ENCODE measurements around the gene R3HDM2.
"Not testable (repeated sequence)": the region's sequence is repeated elsewhere in the genome, so short reads cannot be mapped to it uniquely, and the experiment has no call there.

R3HDM2 gene

GRCh38 chr12:57377103-57377840 is 53.6 kb downstream of the R3HDM2 start:
- no peak for DNase-seq (ENCODE audit: low spot score)

DNA sequence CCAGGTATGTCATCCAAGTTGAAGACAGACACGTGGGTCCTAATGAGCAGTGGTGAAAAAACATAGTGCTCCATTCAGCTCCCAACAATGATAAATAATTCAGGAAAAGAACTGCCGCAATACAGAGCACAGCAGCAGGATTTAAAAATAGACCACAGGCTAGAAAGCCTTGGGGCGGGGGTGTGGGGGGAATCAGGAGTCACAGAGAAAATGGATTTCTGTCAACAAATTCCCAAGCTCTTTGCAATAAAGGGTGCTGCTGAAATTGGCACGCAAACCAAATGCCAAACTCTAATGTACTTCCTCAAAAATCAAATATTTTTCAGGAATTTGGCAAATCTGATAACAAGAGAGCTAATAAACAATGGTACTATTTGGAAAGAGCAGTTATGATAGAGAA is 58.6 kb downstream of the R3HDM2 start:
- no peak for DNase-seq (ENCODE audit: low spot score)

GRCh38 chr12:57370696-57371095 is 60.1 kb downstream of the R3HDM2 start:
- no peak for DNase-seq (ENCODE audit: low spot score)

DNA sequence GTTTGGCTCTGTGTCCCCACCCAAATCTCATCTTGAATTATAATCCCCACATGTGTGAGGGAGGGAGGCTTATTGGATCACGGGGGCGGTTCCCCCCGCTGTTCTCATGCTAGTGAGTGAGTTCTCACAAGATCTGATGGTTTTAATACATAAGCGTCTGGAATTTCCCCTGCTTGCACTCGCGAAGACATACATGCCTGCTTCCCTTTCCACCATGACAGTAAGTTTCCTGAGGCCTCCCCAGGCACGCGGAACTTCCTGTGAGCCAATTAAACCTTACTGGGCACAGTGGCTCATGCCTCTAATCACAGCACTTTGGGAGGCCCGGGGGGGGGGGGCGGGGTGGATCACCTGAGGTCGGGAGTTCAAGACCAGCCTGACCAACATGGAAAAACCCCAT is 60.8 kb downstream of the R3HDM2 start:
- DNase-seq (ENCODE audit: low spot score): no peak

DNA sequence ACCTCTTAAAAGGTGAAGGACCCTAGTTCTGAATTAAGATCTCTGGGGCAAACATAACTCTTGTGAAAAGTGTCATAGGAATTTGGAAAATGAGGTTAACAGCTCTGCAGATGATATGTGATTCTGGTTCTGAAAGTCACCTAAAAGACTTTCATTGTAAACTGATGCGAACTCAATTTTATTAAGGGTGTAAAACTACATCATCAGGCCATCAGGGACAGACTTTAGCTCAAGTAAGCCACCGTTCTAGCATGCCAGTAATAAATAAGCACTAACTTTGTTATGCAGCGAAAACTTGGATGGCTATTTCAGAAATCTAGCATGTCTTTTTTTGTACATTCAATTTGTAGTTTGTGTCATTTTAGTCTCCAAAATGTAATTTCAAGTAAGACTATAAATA is 61.6 kb downstream of the R3HDM2 start:
- DNase-seq (ENCODE audit: low spot score): no peak

- DNase-seq (ENCODE audit: low spot score): no peak
These were observed 62.3 kb downstream of the R3HDM2 start for GRCh38 chr12:57368349-57369095.

GRCh38 chr12:57367121-57367520 is 63.7 kb downstream of the R3HDM2 start:
- no peak for DNase-seq (ENCODE audit: low spot score)

DNA sequence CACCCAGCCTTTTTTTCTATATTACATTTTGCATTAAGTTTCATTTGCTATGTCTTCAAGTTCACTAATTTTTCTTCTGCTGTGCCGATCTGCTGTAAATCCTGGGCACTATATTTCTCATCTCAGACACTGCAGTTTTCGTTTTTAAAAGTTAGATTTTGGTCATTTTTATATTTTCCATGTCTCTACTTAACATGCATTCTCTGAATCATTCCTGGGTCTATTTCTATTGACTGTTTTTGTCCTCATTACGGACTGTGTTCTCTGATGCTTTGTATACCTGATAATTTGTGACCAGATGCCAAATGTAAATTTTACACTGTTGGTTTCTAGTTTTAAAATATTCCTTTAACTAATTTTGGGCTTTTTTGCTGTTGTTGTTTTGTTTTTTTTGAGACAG is 64.5 kb downstream of the R3HDM2 start:
- DNase-seq (ENCODE audit: low spot score): no peak

DNA sequence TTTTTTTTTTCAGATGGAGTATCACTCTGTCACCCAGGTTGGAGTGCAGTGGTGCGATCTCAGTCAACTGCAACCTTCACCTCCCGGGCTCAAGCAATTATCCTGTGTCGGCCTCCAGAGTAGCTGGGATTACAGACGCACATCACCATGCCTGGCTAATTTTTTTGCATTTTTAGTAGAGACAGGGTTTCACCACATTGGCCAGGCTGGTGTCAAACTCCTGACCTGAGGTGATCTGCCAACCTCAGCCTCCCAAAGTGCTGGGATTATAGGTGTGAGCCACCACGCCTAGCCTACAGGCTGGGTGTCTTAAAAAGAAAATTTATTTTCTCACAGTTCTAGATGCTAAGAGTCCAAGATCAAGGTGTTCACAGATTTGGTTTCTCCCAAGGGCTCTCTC is 66.7 kb downstream of the R3HDM2 start:
- not testable (repeated sequence) for DNase-seq (ENCODE audit: low spot score)

DNA sequence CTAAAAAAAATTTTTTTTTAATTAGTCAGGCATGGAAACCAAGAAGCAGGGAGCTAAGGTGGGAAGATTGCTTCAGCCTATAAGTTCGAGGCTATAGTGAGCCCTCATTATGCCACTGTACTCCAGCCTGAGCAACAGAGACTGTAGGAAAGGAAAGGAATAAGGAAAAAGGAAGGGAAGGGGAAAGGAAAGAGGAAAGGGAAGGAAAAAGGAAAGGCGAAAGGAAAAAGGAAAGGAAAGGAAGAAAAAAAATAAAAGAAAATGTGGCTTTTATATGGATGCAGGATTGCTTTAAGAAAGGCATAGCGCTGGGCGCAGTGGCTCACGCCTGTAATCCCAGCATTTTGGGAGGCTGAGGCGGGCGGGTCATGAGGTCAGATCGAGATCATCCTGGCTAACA is 70.4 kb downstream of the R3HDM2 start:
- DNase-seq (ENCODE audit: low spot score): no peak

DNA sequence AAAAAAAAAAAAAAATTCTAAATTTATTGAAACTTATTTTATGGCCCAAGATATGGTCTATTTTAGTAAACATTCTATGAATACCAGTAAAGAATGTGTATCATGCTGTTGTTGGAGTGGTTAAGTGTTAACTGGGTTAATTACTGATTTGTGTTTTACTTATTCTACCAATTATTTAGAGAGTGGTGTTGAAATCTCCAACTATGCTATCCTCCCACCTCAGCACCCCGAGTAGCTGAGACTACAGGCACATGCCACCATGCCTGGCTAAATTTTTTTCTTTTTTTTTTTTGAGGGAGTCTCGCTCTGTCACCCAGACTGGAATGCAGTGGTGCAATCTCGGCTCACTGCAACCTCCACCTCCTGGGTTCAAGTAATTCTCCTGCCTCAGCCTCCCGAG is 72.2 kb downstream of the R3HDM2 start:
- no peak for DNase-seq (ENCODE audit: low spot score)

DNA sequence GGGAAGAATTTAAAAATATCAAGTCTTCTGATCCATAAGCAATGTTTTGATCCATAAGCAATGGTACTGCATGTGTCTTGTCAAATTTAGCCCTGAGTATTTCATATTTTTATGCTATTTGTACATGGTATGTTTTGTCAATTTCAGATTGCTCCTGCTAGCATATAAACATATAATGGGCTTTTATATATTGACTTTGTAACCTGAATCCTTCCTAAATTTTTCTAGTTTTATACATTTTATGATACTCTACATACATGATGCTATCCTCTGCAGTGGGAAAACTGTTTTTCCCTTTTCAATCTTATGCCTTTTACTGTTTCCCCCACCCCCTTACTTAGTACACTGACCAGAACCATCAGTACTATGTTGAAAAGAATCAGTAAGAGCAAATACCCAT is 75.1 kb downstream of the R3HDM2 start:
- no peak for DNase-seq (ENCODE audit: low spot score)

DNA sequence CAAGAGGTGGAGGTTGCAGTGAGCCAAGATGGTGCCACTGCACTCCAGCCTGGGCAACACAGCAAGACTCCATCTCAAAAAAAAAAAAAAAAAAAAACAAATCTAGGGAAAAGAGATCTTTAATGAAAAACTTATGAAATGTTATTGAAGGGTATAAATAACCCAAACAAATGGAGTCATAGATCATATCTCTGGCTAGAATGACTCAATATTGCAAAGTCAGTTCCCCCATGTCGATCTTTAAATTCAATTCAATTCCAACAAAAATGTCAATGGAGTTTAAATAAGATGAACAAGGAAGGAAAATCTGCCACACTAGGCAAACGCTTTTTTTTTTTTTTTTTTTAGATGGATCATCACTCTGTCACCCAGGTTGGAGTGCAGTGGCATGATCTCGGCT is 78.7 kb downstream of the R3HDM2 start:
- no peak for DNase-seq (ENCODE audit: low spot score)

DNA sequence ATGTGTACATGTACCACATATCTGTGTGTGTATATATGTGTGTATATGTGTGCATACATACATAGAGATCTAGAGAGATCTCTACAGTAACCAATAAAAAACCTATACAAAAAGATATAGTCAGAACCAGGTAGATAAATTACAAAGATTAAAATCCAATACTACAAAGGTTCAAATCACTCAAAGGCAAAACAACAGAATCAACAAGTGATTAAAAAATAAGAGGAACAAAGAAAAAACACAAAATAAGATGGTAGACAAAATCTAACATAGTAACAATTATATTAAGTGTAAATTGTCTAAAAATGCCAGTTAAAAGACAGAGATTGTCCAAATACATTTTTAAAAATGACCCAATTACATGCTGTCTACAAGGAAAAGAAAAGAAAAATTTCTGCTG is 83.6 kb downstream of the R3HDM2 start:
- DNase-seq (ENCODE audit: low spot score): no peak

GRCh38 chr12:57343703-57344378 is 87.0 kb downstream of the R3HDM2 start:
- no peak for DNase-seq (ENCODE audit: low spot score)

- no peak for DNase-seq (ENCODE audit: low spot score)
These were observed 88.6 kb downstream of the R3HDM2 start for GRCh38 chr12:57342207-57342691.

- no peak for DNase-seq (ENCODE audit: low spot score)
These were observed 89.4 kb downstream of the R3HDM2 start for GRCh38 chr12:57341275-57341990.

DNA sequence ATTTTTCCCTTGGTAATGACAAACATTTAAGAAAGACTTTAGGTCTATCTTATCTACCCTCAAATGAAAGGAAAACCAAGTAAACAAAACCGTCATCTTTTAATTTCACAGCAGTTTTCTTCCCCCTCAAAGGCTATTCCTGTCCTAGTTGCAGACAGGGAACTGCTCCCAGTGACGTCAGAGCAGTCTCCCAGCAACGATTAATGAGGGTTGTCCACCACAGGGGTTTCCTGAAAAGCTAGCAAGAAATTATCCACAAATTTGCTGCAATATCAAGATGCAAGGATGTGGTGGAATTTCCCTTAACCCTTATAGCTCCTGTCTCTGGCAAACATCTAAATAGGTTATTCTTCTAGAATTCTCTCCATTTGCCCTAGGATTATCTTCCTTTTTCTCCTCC is 90.7 kb downstream of the R3HDM2 start:
- no peak for DNase-seq (ENCODE audit: low spot score)

DNA sequence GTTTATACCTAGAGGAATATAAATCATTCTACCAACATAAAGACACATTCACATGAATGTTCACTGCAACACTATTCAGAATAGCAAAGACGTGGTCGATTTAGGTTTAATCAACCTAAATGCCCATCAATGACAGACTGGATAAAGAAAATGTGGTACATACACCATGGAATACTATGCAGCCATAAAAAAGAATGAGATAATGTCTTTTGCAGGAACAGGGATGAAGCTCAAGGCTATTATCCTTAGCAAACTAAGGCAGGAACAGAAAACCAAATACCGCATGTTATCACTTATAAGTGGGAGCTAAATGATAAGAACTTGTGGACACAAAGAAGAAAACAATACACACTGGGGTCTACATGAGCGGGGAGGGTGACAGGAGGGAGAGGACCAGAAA is 94.5 kb downstream of the R3HDM2 start:
- DNase-seq (ENCODE audit: low spot score): not testable (repeated sequence)

GRCh38 chr12:57334219-57334618 is 96.6 kb downstream of the R3HDM2 start:
- no peak for DNase-seq (ENCODE audit: low spot score)

GRCh38 chr12:57332646-57333312 is 98.1 kb downstream of the R3HDM2 start:
- no peak for DNase-seq (ENCODE audit: low spot score)

- no peak for DNase-seq (ENCODE audit: low spot score)
These were observed 99.9 kb downstream of the R3HDM2 start for GRCh38 chr12:57330992-57331391.
